22Rv1 (cell line): Measurements from ENCODE around the gene XG.

Experiments
- H3K27ac ChIP-seq: fragments of 450-650 bp; 2 replicates; pipeline ENCODE4 v1.5.1; 2017
- CTCF ChIP-seq: fragments of 450-650 bp; IDR thresholded peaks from 2 replicates; pipeline ENCODE4 v1.5.1; 2017; ENCODE audit warnings: mild to moderate bottlenecking
- ZFX ChIP-seq: fragments of 450-650 bp; IDR thresholded peaks from 2 replicates; pipeline ENCODE4 v1.6.1; 2017; ENCODE audit warnings: antibody characterized with exemption, borderline replicate concordance

The XG gene

GRCh38 chrX:2857566-2857965 is 105.7 kb downstream of the XG start:
- no peak overlapping the region for H3K27ac ChIP-seq
- no peak for TF ChIP-seq ZFX
- no peak for TF ChIP-seq CTCF

GRCh38 chrX:2859197-2859797 is 107.5 kb downstream of the XG start:
- TF ChIP-seq CTCF (no peak), ZFX (no peak)
- H3K27ac ChIP-seq: no peak overlapping the region

GRCh38 chrX:2862404-2862803 is 110.6 kb downstream of the XG start:
- no peak overlapping the region for H3K27ac ChIP-seq
- no peak for TF ChIP-seq ZFX
- no peak for TF ChIP-seq CTCF

- TF ChIP-seq ZFX (no peak), CTCF (no peak)
Observed at GRCh38 chrX:2863646-2864045, 111.8 kb downstream of the XG start.

More at GRCh38 chrX:2863646-2864045, 111.8 kb downstream of the XG start:
- H3K27ac ChIP-seq: no peak overlapping the region
